Chondrocyte (in vitro differentiated cells): ENCODE data around the gene FECH. TPM values are rescaled to one million over a fixed set of nuclear protein-coding genes. Genes with fewer than 3 reads are reported as not detected.
"Not testable (repeated sequence)": the region's sequence is repeated elsewhere in the genome, so short reads cannot be mapped to it uniquely, and the experiment has no call there.

Experiments used
- DNase-seq: peaks from one replicate; pipeline ENCODE4 v3.0.0; 2021; ENCODE audit warnings: mixed read lengths, low spot score
- H3K27ac Mint-ChIP-seq: one replicate; pipeline ENCODE4 v1.8.0; 2021; ENCODE audit warnings: mild to moderate bottlenecking, moderate library complexity, mixed read lengths; ENCODE audit not compliant: unreplicated experiment
- H3K27me3 Mint-ChIP-seq: 2 replicates; pipeline ENCODE4 v1.8.0; 2021; ENCODE audit warnings: low read depth, mixed read lengths
- H3K36me3 Mint-ChIP-seq: 2 replicates; pipeline ENCODE4 v1.8.0; 2021; ENCODE audit warnings: low read depth, mixed read lengths
- H3K4me1 Mint-ChIP-seq: 2 replicates; pipeline ENCODE4 v1.8.0; 2021; ENCODE audit warnings: low read depth, mild to moderate bottlenecking, mixed read lengths
- H3K4me3 Mint-ChIP-seq: one replicate; pipeline ENCODE4 v1.8.0; 2021; ENCODE audit warnings: mild to moderate bottlenecking, moderate library complexity, mixed read lengths; ENCODE audit not compliant: unreplicated experiment
- H3K9me3 Mint-ChIP-seq: 2 replicates; pipeline ENCODE4 v1.8.0; 2021; ENCODE audit warnings: low read depth, mixed read lengths
- total RNA-seq: library from RNA; stranded (reverse); gene quantifications from 3 replicates; pipeline ENCODE4 v1.2.1, GENCODE V29; 2021
- TF ChIP-seq, protein P1 (sequence below): fragments of 200-600 bp; sonication (generic); IDR thresholded peaks from 2 replicates; pipeline ENCODE4 v1.5.0; 2021; ENCODE audit warnings: antibody characterized with exemption, mild to moderate bottlenecking, moderate library complexity

FECH gene
- total RNA-seq, 1 donor from 2014 or later: 25.9 TPM

- no peak for DNase-seq
- Mint-ChIP-seq H3K4me1 (no peaks in the 10 kb centered on the region), H3K4me3 (no peak overlapping the region), H3K27ac (no peak overlapping the region), H3K36me3 (no peaks in the 10 kb centered on the region), H3K9me3 (peaks cover 8% of the 10 kb centered on the region), H3K27me3 (peaks cover 13% of the 10 kb centered on the region)
- TF ChIP-seq, protein P1, sequence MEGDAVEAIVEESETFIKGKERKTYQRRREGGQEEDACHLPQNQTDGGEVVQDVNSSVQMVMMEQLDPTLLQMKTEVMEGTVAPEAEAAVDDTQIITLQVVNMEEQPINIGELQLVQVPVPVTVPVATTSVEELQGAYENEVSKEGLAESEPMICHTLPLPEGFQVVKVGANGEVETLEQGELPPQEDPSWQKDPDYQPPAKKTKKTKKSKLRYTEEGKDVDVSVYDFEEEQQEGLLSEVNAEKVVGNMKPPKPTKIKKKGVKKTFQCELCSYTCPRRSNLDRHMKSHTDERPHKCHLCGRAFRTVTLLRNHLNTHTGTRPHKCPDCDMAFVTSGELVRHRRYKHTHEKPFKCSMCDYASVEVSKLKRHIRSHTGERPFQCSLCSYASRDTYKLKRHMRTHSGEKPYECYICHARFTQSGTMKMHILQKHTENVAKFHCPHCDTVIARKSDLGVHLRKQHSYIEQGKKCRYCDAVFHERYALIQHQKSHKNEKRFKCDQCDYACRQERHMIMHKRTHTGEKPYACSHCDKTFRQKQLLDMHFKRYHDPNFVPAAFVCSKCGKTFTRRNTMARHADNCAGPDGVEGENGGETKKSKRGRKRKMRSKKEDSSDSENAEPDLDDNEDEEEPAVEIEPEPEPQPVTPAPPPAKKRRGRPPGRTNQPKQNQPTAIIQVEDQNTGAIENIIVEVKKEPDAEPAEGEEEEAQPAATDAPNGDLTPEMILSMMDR: no peak
These were observed 63.1 kb downstream of the FECH start for GRCh38 chr18:57523171-57523956.

DNA sequence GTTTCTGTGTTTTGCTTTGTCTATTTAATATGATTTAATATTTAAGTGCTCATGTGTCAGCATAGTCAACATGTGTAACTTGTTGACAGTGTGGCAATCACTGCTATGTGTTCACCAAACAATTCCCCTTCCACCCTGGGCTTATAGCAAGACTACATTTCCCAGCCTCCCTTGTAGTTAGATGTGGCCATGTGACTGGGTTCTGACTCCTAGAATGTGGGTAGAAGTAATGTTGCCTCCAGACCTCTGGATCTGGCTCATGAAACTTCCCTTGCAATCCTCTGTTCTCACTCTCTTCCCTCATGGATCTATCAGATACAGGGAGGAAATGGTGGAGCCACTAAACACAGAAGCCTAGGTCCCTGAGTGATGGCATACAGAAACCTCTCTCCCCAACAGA, 64.2 kb downstream of the FECH start:
- not testable (repeated sequence) for DNase-seq, H3K27ac Mint-ChIP-seq, H3K4me3 Mint-ChIP-seq, H3K9me3 Mint-ChIP-seq, H3K27me3 Mint-ChIP-seq, H3K4me1 Mint-ChIP-seq, H3K36me3 Mint-ChIP-seq

- H3K4me3 Mint-ChIP-seq: no peak overlapping the region
- no peak overlapping the region for H3K27ac Mint-ChIP-seq
- H3K9me3 Mint-ChIP-seq: peaks cover 4% of the 10 kb centered on the region
- H3K4me1 Mint-ChIP-seq: no peaks in the 10 kb centered on the region
- H3K27me3 Mint-ChIP-seq: peaks cover 8% of the 10 kb centered on the region
- TF ChIP-seq, protein P1: no peak
- no peaks in the 10 kb centered on the region for H3K36me3 Mint-ChIP-seq
- no peak for DNase-seq
These were observed 66.7 kb downstream of the FECH start for GRCh38 chr18:57519668-57520424.

DNA sequence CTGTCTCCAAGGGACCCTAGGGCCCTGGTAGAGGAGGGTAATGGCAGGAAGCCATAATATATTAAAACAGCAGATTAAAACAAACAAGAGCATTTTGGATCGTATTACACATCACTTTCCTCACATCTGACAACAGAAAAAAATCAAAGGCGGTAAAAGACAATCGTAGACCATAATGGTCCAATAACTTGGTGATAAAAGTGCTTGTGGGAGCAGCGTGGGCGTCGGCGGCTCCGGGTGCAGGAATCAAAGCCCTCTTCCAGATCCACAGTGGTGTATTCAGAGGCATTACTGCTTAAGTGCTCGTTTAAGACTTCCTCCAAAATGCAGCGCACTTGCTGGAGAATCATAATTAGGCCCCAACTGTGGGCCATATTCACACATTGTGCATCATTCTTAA, 68.0 kb downstream of the FECH start:
- H3K27me3 Mint-ChIP-seq: peaks cover 11% of the 10 kb centered on the region
- no peak overlapping the region for H3K4me3 Mint-ChIP-seq

DNA sequence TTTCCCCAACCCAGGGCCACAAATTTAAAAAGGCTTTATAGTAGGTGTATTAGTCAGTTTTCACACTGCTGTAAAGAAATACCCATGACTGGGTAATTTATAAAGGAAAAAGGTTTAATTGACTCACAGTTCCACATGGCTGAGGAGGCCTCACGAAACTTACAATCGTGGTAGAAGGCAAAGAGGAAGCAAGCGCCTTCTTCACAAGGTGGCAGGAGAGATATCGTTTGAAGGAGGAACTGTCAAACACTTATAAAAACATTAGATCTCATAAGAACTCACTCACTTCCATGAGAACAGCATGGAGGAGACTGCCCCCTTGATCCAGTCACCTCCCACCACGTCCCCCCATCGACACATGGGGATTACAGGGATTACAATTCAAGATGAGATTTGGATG, 70.4 kb downstream of the FECH start:
- Mint-ChIP-seq H3K27me3 (peaks cover 12% of the 10 kb centered on the region), H3K27ac (no peak overlapping the region), H3K4me1 (no peaks in the 10 kb centered on the region), H3K4me3 (no peak overlapping the region), H3K9me3 (no peaks in the 10 kb centered on the region), H3K36me3 (no peaks in the 10 kb centered on the region)
- TF ChIP-seq, protein P1: no peak
- no peak for DNase-seq

More for the DNA sequence above, 68.0 kb downstream of the FECH start:
- no peaks in the 10 kb centered on the region for H3K36me3 Mint-ChIP-seq
- no peaks in the 10 kb centered on the region for H3K9me3 Mint-ChIP-seq
- no peak for DNase-seq
- TF ChIP-seq, protein P1: no peak
- no peaks in the 10 kb centered on the region for H3K4me1 Mint-ChIP-seq
- H3K27ac Mint-ChIP-seq: no peak overlapping the region
